ENCODE results near the gene TCEA2. TPM values are rescaled to one million over a fixed set of nuclear protein-coding genes. Genes with fewer than 3 reads are reported as not detected.

The TCEA2 gene
- total RNA-seq, 1 donor from 2014 or later, result 38.8 TPM

DNA sequence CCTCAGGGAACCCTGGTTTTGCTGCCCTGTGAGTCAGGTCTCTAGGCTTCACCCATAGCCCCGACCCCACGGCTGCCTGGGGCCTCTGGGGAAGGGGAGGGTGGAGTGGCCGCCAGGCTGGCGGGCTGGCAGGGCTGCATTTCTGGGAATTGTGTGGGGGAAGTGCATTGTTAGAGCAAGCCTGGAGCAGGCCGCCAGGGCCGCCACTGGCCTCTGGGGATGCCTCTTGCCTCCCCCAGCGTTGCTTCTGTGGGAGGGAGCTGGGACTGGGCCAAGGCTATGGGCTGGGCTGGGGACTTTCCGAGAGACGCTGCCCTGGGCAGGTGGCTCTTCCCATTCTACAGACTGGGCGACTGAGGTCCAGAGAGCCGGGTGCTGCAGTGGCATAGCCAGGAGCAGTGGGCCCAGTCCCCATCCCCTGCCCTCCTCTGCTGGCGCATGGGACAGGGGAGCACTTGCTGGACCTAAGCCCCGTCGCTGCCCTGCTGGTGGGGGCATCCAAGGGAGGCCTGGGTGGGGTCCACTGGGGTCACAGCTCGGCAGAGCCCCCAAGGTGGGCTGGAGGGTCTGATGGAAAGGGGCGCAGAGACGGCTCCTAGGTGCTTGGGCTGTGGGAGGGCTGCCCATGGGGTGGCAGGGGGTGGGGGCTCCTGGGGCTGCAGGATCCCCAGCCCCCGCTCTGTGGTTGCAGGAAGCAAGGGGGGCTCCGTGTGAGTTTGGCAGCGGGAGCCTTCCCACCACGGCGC, 6.9 kb upstream of the TCEA2 start:
- Histone ChIP-seq H3K36me3 (no peaks in the 10 kb centered on the region), H3K4me3 (peak overlapping the region; percentile 41), H3K27ac (peak overlapping the region; percentile 87), H3K4me1 (peaks cover 50% of the 10 kb centered on the region), H3K9me3 (no peaks in the 10 kb centered on the region), H3K27me3 (ENCODE audit: low read depth) (peaks cover 44% of the 10 kb centered on the region)
- DNase-seq, result peak; percentile 68
- TF ChIP-seq, protein P1, sequence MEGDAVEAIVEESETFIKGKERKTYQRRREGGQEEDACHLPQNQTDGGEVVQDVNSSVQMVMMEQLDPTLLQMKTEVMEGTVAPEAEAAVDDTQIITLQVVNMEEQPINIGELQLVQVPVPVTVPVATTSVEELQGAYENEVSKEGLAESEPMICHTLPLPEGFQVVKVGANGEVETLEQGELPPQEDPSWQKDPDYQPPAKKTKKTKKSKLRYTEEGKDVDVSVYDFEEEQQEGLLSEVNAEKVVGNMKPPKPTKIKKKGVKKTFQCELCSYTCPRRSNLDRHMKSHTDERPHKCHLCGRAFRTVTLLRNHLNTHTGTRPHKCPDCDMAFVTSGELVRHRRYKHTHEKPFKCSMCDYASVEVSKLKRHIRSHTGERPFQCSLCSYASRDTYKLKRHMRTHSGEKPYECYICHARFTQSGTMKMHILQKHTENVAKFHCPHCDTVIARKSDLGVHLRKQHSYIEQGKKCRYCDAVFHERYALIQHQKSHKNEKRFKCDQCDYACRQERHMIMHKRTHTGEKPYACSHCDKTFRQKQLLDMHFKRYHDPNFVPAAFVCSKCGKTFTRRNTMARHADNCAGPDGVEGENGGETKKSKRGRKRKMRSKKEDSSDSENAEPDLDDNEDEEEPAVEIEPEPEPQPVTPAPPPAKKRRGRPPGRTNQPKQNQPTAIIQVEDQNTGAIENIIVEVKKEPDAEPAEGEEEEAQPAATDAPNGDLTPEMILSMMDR (IDR thresholded peaks at IDR 0.05), result no peak
- intact Hi-C loops (cut with DNase I), result no loop called here
- peak; percentile 14 to 31 for ATAC-seq

DNA sequence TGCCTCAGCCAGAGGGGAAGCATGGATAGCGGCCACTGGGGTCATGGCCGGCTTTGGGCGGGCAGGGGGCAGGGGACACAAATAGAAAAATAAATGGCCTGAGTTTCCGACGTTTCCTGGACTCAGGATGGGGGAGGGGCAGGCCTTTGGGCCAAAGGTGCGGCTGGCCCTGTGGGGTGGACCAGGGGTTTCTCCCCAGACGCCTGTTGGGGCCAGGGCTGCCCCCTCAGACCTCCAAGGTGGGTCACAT, 6.4 kb upstream of the TCEA2 start:
- peak overlapping the region; percentile 41 for H3K4me3 ChIP-seq
- peak overlapping the region; percentile 87 for H3K27ac ChIP-seq
- ATAC-seq, result no peak
- TF ChIP-seq, protein P1 (IDR thresholded peaks at IDR 0.05), result no peak
- intact Hi-C loops (cut with DNase I), result no loop called here
- peaks cover 39% of the 10 kb centered on the region for H3K27me3 ChIP-seq (ENCODE audit: low read depth)
- no peak for DNase-seq
- H3K36me3 ChIP-seq, result no peaks in the 10 kb centered on the region
- peaks cover 50% of the 10 kb centered on the region for H3K4me1 ChIP-seq
- no peaks in the 10 kb centered on the region for H3K9me3 ChIP-seq

DNA sequence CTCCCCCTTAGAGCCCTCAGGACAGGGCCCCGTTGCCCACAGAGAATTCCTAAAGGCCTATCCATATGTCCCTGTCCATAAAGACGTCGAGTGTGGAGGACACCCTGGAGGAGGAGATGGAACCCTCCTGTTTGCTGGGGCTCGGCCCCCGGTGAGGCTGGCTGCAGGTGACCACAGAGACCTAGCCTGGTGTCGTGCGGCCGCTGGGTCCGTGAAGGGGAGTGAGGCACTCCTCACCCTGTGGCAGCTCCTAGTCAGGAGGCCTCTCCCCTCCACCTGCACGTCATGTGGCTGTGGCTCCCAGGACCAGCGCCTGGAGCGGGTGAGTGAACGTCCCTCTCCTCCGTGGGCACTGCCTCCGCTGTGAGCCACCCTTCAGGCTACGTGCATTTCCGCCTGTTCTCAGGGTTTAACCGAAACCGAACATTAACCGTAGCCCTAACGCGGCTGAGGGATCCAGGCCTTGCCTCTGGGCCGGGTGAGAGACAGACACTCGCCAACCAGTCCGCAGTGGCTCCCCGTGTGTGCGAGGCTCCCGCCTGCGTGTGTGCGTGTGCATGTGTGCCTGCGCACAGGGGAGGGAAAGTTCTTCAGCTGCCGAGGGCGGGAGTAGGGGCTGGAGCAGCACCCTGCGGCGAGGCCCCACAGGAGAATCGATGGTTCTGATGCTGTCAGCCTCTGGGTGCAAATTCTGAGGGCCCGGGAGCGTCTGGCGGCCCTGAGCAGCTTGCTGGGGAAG, 5.9 kb upstream of the TCEA2 start:
- Histone ChIP-seq H3K27ac (peak overlapping the region; percentile 87), H3K4me1 (peaks cover 50% of the 10 kb centered on the region), H3K4me3 (peak overlapping the region; percentile 41), H3K9me3 (no peaks in the 10 kb centered on the region), H3K36me3 (no peaks in the 10 kb centered on the region), H3K27me3 (ENCODE audit: low read depth) (peaks cover 34% of the 10 kb centered on the region)
- ATAC-seq (no peak), DNase-seq (peak; percentile 45)
- intact Hi-C loops (cut with DNase I), result no loop called here
- TF ChIP-seq, protein P1 (IDR thresholded peaks at IDR 0.05), result no peak

DNA sequence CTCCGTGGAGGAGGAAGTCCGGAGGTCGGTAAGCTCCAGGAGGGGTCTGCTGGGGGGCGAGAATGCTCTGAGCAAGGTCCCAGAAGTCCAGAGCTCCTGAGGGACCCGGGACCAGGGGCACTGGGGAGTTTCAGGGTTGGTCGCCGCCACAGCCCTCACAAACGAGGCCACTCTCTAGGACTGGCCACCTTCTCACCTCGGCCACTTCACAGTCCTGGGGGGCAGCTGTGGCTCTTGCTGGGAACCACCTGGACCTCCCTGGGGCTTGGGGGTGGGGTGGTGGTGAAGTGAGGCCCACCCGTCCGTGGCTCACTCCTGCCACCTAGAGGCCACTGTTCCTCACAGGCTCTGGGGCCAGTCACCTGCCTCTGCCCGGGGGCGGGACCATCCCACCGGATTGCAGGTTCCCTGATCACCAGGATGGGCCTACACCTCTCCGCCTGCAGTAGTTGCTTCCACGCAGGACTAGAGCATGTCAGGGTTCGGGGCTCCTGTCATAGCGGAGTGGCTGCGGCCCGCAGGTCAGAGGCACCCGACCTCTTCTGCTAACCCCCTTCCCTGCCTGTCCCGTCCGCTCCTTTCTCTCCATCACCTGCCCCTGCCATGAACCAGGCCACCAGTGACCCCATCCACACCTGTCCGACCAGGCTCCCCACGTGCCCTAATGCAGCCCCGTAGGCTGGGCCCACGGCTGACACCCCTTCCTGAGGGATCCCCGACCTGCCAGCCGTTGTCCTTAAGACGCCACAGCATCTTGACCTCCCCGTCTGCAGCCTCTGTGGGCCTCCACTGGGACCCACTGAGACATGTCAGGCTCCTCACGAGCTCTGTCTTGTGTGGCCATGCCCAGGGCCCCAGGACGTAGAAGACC, 5.1 kb upstream of the TCEA2 start:
- Histone ChIP-seq H3K36me3 (no peaks in the 10 kb centered on the region), H3K27ac (peak overlapping the region; percentile 87), H3K4me3 (peak overlapping the region; percentile 41), H3K27me3 (ENCODE audit: low read depth) (peaks cover 28% of the 10 kb centered on the region), H3K4me1 (peaks cover 49% of the 10 kb centered on the region), H3K9me3 (no peaks in the 10 kb centered on the region)
- peak; percentile 84 for DNase-seq
- intact Hi-C loops (cut with DNase I), result no loop called here
- TF ChIP-seq, protein P1 (IDR thresholded peaks at IDR 0.05), result peak; percentile 91
- peak; percentile 76 to 77 for ATAC-seq

DNA sequence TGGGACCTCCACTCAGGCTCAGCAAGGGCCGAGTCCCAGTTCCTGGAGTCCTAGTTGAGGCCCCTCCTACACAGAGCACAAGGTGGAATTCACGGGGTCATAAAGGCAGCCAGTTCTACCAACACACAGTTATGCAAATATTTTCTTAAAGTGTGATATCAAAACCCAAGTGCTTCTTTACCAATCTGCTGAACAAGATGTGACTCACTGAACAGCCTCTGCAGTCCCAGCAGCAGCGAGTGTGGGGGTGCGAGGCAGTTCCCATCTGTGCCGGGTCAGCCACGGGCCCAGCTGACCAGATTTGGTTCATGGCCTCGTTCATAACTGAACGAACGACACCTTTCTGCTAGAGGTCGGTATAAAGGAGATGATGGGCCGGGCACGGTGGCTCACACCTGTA, 4.5 kb upstream of the TCEA2 start:
- TF ChIP-seq, protein P1 (IDR thresholded peaks at IDR 0.05), result no peak
- peaks cover 48% of the 10 kb centered on the region for H3K4me1 ChIP-seq
- DNase-seq, result no peak
- ATAC-seq, result no peak
- no peaks in the 10 kb centered on the region for H3K36me3 ChIP-seq
- H3K27ac ChIP-seq, result peak overlapping the region; percentile 87
- peaks cover 28% of the 10 kb centered on the region for H3K27me3 ChIP-seq (ENCODE audit: low read depth)
- no peaks in the 10 kb centered on the region for H3K9me3 ChIP-seq
- intact Hi-C loops (cut with DNase I), result no loop called here
- H3K4me3 ChIP-seq, result no peak overlapping the region

All from lower lobe of right lung (tissue), 2 donors.